NCI-H1930 (cell line): Measurements from ENCODE around the gene REEP5.
A peak's percentile ranks its signal among the peaks of the same experiment; 100 is the strongest.
"Not testable (repeated sequence)": the region's sequence is repeated elsewhere in the genome, so short reads cannot be mapped to it uniquely, and the experiment has no call there.

ENCODE experiments used
- DNase-seq, 2 experiments: peaks; one replicate each; lab custom pipeline; 2025; lab: John Stamatoyannopoulos, UW

Gene REEP5

GRCh38 chr5:112885001-112885400, 37.0 kb downstream of the REEP5 start:
- no peak for DNase-seq

- DNase-seq: no peak
Observed at GRCh38 chr5:112883192-112883591, 38.8 kb downstream of the REEP5 start.

DNA sequence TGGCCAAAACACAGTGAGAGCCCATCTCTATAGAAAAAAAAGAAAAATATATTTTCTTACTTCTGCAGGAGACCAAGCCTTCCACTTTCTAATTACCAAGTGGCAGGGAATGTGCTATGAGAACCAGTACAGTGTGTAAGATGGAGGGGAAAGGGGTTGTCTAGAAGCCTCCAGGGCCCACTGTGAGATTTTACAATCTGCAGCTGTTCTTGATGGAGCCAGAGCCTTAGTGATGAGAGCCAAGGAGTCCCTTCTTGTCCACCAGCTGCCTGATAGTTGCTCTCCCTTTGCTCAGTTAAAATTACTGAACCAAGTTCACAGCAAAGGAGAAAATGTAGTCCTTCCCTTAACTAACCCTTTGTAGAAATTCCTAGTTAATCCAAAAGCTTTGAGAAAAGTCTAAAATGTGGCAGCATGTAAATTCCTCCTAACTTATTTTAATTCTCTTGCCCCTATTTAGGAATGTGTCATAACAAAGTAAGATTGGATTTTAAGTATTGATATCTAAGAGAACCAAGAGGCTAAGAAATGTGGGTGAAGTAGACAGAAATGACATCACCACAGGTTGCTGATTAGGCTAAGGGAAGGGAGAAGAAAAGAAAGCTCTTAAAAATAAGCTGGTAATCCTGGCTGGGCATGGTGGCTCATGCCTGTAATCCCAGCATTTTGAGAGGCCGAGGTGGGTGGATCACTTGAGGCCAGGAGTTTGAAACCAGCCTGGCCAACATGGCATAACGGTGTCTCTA, 41.6 kb downstream of the REEP5 start:
- DNase-seq: no peak

GRCh38 chr5:112878760-112879159, 43.3 kb downstream of the REEP5 start:
- DNase-seq: no peak

- no peak for DNase-seq
Observed at GRCh38 chr5:112878101-112878500, 43.9 kb downstream of the REEP5 start.

GRCh38 chr5:112876362-112876761, 45.7 kb downstream of the REEP5 start:
- no peak for DNase-seq

DNA sequence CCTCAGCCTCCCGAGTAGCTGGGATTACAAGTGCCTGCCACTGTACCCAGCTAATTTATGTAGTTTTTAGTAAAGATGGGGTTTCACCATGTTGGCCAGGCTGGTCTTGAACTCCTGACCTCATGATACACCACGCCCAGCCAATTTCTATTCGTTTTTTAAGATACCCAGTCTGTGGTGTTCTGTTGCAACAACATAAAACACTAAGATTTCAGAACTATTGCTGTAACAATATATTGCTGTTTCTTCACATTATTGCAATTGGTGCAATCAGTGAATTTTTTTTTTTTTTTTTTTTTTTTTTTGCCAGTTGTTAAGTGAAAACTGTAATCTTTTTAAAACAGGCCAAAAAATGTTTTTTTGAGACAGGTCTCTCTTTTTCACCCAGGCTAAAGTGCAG, 51.1 kb downstream of the REEP5 start:
- DNase-seq: no peak

- no peak for DNase-seq
Observed at GRCh38 chr5:112869948-112870347, 52.1 kb downstream of the REEP5 start.

DNA sequence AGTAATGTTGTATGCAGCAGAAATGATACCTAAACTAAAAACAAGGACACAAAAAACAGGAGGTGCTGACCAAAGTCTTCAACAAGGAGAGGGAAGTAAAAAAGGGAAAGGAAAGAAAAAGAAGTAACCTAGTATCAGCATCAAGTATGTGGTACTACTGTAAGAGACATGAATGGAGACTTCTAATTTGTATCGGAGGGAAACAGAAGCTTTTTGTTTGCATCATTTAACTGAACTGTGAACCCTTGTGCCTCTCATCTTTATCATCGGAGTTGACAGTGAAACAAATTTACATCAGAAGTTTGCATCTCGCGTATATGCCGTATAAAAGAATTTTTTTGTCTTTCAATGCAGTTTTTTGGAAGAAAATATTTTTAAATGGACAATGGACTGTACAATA, 54.6 kb downstream of the REEP5 start:
- DNase-seq: no peak

DNA sequence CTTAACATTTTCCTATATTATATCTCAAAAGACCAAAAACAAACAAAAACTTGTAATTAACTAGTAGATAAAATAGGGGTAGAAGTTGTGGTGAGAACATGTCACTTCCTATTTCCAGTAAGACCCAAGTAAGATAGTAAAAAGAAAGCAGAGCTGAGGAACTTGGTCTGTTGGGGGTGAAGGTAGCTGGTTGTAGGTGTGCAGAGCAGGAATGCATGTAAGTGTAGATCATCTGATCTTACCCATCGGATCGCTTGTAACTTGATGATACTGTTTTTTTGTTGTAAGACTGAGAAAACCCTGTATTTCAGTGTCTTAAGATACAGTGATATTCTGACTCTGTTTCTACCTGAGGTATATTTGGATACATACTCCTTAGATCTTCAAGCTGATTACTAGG, 55.3 kb downstream of the REEP5 start:
- DNase-seq: no peak

DNA sequence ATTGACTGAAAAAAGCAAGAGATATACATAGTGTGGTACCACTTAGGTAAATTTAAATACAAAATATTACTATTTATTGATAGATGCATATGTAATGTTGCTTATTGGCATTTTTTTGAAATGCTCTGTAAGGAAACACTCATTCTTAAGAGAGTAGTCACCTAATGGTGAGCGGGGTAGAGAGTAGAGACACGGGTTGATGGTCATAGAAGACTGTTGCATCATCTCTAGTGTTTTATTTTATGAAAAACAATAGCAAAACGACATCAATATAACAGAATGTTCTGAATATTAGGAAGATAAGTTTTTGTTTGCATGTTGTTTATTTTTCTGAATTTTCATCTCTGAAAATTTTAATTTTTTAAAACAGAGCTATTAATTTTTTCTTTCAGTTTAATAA, 56.9 kb downstream of the REEP5 start:
- no peak for DNase-seq

GRCh38 chr5:112863549-112863948, 58.5 kb downstream of the REEP5 start:
- DNase-seq: no peak

GRCh38 chr5:112862085-112862484, 59.9 kb downstream of the REEP5 start:
- no peak for DNase-seq

DNA sequence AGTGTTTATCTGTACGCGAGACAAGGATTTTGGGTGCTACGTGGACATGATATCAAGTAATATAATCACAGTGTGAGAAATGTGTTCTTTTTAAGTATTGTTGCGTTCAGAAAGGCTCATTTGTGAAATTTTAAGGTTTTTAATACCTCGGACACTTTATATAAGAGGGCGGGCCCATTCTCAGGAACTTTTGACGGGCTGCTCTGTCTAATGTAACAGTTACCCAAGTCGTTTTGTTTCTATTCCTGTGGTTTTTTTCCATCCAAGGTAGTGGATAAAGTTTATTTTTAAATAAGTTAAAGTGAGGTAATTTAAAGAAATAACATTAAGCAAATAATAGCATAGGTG, 60.4 kb downstream of the REEP5 start:
- DNase-seq: no peak

DNA sequence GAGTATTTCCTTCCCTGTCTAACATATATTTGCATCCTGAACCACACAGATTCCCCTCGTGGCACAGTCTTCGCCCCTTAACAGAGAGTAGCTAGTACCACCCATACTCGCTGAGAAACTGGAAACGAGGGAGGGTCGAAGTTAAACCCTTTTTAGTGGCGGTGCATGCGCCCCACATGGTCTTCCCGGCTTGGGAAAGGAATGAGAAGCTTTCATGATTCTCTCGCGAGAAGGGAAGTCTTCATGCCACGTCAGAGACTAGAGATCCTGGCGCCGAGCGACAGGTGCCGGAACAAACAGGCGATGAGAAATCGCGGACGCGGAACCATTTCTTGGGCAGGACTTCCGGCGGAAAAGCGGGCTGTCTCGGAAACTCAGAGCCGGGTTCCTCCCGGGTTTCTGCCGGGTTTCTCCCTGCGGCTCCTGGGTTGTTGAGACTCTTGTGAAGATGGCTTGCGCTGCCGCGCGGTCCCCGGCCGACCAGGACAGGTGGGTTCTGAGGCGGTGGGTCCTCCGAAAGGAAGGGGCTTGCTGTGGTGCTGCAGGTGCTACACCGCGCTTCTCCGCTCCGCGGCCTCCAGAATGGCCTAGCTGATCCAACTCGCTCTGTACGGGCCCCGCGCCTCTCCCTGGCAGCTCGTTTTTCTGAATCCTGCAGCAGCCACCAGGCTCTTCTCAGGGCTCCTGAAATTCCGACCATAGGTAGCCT, 60.9 kb downstream of the REEP5 start, which contains the start of gene SRP19:
Gene SRP19 (plus strand): TSS at position 359 of the 709 bp plus-strand sequence. CDS start 90 bp downstream, at position 449.
- DNase-seq: peak; percentile 87 to 89

DNA sequence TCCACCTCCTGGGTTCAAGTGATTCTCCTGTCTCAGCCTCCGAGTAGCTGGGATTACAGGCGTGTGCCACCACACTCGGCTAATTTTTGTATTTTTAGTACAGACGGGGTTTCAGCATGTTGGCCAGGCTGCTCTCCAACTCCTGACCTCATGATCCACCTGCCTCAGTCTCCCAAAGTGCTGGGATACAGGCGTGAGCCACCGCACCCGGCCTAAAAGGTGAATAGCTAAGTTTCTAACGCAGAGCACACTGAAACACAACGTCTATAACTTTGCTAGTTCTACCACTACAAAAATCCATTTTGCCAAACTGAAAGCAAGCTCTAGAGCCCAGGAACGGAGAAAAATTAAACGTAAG, 61.5 kb downstream of the REEP5 start:
- DNase-seq: not testable (repeated sequence)

DNA sequence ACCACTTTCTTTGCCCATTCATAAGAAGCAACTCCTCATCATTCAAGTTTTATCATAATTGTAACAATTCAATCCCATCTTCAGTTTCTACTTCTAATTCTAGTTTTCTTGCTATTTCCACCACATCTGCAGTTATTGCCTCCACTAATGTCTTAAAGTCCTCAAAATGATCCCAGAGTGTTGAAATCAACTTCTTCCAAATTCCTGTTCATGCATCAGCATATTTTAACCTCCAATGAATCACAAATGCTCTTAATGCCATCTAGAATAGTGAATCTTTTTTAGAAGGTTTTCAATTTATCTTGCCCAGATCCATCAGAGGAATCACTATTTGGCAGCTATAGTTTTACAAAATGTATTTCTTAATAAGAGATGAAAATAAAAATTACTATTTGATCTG, 64.2 kb downstream of the REEP5 start:
- DNase-seq: no peak

DNA sequence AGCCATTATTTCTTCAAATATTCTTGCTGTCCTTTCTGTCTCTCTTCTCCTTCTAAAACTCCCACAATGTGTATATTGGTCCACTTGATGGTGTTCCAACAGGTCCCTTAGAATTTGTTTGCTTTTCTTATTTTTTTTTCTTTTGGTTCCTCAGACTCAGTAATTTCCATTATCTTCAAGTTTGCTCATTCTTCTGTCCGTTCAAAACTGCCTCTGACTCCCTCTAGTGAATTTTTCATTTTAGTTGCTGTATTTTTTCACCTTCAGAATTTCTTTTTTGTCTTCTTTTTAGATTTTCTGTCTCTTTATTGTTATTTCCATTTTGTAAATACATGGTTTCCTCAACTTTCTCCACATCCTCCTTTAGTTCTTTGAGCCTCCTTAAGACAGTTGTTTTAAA, 67.4 kb downstream of the REEP5 start:
- DNase-seq: no peak

GRCh38 chr5:112849912-112850311, 72.1 kb downstream of the REEP5 start:
- DNase-seq: no peak

DNA sequence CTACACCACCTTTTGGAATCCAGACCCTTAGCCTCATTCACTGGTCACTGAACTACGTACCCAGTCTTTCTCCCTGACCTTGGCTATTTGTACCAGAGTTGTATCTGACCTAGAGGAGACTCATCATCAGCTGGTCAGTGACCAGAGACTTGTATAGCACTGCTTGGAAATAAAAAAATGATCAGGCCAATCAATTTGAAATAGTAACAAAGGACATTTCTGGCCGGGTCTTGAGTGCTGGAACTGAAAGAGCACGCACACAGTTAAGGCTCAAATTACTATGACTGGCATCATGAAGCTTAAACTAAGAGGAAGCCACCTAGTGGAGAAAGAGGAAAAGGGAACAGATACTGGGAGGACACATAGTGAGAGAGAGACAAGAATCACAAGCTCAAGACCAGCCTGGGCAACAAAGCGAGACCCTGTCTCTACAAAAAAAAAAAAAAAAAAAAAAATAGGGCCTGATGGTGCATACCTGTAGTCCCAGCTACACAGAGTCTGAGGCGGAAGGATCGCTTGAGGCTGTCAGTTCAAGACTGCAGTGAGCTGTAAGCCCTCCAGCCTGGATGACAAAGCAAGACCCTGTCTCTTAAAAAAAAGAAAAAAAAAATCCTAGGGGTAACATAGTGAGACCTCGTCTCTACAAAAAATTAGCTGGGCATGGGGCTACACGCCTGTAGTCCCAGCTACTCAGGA, 73.8 kb downstream of the REEP5 start:
- peak in 1 of 2 experiments; percentile 23 for DNase-seq

GRCh38 chr5:112847306-112847705, 74.7 kb downstream of the REEP5 start:
- DNase-seq: no peak

DNA sequence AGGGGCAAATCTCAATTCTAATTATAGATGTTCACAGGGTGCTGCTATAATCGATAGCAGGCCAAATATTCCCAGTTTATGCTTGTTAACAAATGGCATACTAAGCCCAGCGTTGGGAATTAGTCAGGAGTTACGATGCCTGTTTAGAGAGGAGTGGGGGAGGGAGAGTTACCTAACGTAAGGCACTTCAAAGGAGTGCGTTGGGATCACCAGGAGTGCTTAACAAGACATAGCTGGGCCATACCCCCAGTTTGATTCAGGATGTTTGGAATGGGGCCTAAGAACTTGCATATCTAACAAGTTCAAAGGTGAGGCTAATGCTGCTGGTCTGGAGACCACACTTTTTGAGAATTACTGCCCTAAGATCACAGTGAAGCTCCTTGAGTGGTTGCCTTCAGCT, 75.5 kb downstream of the REEP5 start:
- DNase-seq: no peak

DNA sequence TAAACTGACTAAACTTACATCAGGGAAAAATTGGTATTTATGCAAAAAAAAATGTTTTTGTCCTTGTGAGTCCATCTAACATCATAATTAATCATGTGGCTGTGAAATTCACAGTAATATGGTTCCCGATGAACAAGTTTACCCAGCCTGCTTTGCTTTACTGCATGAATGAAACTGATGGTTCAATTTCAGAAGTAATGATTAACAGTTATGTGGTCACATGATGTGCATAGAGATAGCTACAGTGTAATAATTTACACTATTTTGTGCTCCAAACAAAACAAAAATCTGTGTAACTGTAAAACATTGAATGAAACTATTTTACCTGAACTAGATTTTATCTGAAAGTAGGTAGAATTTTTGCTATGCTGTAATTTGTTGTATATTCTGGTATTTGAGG, 77.5 kb downstream of the REEP5 start:
- no peak for DNase-seq
